ENCODE measurements around the gene ZNF440.
"Not testable (repeated sequence)": the region's sequence is repeated elsewhere in the genome, so short reads cannot be mapped to it uniquely, and the experiment has no call there.

ZNF440 gene

GRCh38 chr19:11814029-11814699 lies at the start of gene ZNF440:
Gene ZNF440 (plus strand): TSS chr19:11814273. CDS start chr19:11814448, 175 bp downstream.
- peak within 1 kb of the TSS; percentile 65 for H3K4me3 ChIP-seq (ENCODE audit: low read depth, low read length)
- peak; percentile 78 for DNase-seq (ENCODE audit: low read depth)

- peak within 1 kb of the TSS; percentile 81 for H3K4me3 ChIP-seq (ENCODE audit: low read depth, low read length)
- DNase-seq (ENCODE audit: low read depth) = peak; percentile 60
Measured at GRCh38 chr19:11766597-11767591, 47.2 kb upstream of the ZNF440 start, which contains the start of gene ZNF441. Gene ZNF441 (plus strand): TSS chr19:11767000. CDS start chr19:11767194, 194 bp downstream.

GRCh38 chr19:11767633-11768133 lies 46.4 kb upstream of the ZNF440 start:
- no peak for DNase-seq (ENCODE audit: low read depth)
- peak overlapping the region; percentile 81 for H3K4me3 ChIP-seq (ENCODE audit: low read depth, low read length)

GRCh38 chr19:11769995-11770394 lies 44.1 kb upstream of the ZNF440 start:
- DNase-seq (ENCODE audit: low read depth) = no peak
- H3K4me3 ChIP-seq (ENCODE audit: low read depth, low read length) = no peak overlapping the region

DNA sequence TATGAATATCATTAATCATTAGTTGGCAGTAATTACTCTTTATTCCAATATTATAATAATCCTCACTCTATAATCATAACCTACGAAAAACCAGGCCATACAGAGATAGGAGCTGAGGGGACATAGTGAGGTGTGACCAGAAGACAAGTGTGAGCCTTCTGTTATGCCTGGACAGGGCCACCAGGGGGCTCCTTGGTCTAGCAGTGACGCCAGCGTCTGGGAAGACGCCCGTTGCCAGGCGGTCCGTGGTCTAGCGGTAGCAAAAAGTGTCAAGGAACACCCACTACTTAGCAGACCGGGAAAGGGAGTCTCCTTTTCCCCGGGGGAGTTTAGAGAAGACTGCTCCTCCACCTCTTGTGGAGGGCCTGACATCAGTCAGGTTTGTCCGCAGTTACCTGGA lies 42.6 kb upstream of the ZNF440 start:
- not testable (repeated sequence) for DNase-seq (ENCODE audit: low read depth); H3K4me3 ChIP-seq (ENCODE audit: low read depth, low read length)

DNA sequence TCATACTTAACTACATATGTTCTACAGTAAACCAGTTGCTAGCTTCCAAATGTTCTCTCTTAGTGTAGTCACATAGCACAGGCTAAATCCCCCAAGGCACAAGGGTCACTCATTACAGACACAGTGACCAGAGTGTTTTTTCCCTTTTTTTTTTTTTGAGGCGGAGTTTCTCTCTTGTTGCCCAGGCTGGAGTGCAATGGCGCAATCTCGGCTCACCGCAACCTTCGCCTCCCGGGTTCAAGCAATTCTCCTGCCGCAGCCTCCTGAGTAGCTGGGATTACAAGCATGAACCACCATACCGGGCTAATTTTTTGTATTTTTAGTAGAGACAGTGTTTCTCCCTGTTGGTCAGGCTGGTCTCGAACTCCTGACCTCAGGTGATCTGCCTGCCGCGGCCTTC lies 37.4 kb upstream of the ZNF440 start:
- not testable (repeated sequence) for H3K4me3 ChIP-seq (ENCODE audit: low read depth, low read length); DNase-seq (ENCODE audit: low read depth)

- DNase-seq (ENCODE audit: low read depth) = no peak
- H3K4me3 ChIP-seq (ENCODE audit: low read depth, low read length) = no peak overlapping the region
Measured at GRCh38 chr19:11780431-11781020, 33.5 kb upstream of the ZNF440 start.

GRCh38 chr19:11781295-11782057 lies 32.6 kb upstream of the ZNF440 start:
- DNase-seq (ENCODE audit: low read depth) = no peak
- H3K4me3 ChIP-seq (ENCODE audit: low read depth, low read length) = no peak overlapping the region

DNA sequence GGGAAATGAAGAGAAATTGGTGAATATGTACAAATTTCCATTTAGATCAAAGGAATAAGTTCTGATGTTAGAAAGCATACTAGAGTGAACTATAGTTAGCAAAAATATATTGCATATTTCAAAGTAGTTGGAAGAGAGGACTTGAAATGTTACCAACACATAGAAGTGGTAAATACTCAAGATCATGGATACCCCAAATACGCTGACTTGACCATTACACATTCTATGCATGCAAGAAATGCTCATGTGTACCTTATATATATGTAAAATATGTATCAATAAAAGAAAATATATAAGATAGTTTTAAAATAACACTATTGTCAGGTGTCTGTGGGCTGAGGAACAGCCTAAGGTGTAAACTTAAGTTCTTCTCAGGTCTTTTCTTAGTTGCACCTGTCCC lies 30.3 kb upstream of the ZNF440 start:
- no peak overlapping the region for H3K4me3 ChIP-seq (ENCODE audit: low read depth, low read length)
- DNase-seq (ENCODE audit: low read depth) = no peak

DNA sequence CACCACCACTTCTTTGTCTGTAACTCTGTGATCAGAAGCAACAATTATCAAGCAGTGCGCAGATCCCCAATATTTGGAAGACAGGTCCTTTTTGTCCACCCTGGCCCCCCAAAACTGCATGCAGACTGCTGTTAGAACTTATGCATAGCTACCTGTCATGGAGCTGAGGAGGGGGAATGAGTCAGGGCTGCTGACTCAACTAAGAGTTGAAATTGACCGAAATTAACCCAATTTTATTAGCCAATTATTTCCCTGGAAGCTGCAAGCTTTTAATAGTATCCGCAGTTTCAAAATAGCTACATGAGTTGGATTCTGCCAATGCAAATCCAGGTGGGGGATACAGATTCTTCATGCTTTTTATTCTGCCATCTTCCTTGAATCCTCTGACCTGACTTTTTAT lies 29.7 kb upstream of the ZNF440 start:
- no peak for DNase-seq (ENCODE audit: low read depth)
- H3K4me3 ChIP-seq (ENCODE audit: low read depth, low read length) = no peak overlapping the region

DNA sequence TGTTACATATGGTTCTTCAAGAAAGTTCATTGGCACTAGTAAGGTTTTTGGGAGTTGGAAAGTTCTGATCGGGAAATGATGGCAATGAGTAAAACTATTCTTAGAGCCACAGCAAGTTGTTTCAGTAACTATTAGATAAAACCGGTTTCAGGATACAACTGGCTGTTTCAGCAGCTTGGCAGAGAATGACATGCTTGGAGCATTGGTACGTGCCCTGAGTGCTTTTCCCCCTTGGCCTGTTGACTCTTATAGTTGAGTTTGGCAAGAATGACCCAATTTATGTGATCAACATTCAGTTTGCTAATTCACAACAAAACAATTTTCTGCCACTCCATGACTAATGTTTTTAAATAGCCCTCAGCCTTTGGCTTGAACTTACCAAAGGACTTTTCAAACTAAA lies 26.5 kb upstream of the ZNF440 start:
- H3K4me3 ChIP-seq (ENCODE audit: low read depth, low read length) = no peak overlapping the region
- no peak for DNase-seq (ENCODE audit: low read depth)

DNA sequence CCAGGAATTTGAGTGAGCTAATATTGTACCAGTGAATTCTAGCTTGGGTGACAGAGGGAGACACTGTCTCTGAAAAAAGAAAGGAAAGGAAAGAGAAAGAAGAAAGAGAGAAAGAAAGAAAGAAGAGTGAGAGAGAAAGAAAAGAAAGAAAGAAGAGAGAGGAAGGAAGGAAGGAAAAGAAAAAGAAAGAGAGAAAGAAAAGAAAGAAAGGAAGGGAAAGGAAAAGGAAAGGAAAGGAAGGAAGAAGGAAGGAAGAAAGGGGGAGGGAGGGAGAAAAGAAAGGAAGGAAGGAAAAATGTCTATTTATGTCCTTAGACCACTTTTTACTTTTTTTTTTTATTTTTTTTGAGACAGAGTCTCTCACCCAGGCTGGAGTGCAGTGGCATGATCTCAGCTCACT lies 21.1 kb upstream of the ZNF440 start:
- H3K4me3 ChIP-seq (ENCODE audit: low read depth, low read length) = no peak overlapping the region
- no peak for DNase-seq (ENCODE audit: low read depth)

- H3K4me3 ChIP-seq (ENCODE audit: low read depth, low read length) = no peak overlapping the region
- peak; percentile 29 for DNase-seq (ENCODE audit: low read depth)
Measured at GRCh38 chr19:11797491-11797890, 16.6 kb upstream of the ZNF440 start.

DNA sequence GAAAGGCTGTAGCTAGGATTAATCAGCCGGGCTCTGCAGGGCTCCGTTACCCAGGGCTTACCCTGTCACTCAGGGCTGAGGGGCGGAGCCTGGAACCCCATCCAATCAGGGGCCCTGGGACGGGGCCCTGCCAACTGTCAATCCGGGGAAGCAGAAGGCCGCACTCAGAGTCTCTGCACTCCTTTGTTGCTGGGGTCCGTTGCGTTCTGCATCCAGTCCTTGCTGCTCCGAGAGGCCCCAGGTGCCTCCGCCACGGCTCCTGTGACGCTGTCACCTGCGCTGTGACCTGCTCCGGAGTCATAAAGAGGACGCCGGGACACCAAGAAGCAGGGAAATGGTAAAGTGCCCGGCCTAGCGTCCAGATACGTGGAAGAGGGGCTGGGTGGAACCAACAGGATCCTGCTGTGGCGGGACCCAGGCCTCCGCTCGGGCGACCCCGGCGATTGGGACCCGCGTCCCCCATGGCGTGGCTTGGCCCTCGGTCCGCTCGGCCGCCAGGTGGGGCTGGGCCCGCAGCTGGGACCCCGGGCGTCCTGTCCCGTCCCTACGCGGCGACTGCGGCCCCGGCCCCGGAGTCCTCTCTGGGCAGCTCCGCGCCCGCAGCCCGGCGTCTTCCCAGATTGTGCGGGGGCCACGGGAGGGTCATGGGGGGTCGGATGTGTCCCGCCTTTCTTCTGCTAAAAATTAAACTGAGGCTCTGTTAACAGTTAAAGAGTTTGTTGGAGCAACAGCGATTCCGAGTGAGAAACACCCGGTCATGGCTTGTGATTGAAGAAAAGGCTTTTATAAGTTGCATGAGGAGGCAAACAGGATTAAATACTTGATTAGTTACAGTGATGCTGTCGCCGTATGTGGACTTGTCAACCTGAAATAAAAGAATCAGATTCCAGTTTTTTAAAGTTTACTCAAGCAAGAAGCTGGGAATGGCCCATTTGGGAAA lies 15.4 kb upstream of the ZNF440 start, which contains the start of gene ZNF491:
Gene ZNF491, plus strand, starts transcription at position 133 of the 940 bp plus-strand sequence. CDS start 7,431 bp downstream, outside the sequence.
- peak within 1 kb of the TSS; percentile 57 for H3K4me3 ChIP-seq (ENCODE audit: low read depth, low read length)
- DNase-seq (ENCODE audit: low read depth) = peak; percentile 21

DNA sequence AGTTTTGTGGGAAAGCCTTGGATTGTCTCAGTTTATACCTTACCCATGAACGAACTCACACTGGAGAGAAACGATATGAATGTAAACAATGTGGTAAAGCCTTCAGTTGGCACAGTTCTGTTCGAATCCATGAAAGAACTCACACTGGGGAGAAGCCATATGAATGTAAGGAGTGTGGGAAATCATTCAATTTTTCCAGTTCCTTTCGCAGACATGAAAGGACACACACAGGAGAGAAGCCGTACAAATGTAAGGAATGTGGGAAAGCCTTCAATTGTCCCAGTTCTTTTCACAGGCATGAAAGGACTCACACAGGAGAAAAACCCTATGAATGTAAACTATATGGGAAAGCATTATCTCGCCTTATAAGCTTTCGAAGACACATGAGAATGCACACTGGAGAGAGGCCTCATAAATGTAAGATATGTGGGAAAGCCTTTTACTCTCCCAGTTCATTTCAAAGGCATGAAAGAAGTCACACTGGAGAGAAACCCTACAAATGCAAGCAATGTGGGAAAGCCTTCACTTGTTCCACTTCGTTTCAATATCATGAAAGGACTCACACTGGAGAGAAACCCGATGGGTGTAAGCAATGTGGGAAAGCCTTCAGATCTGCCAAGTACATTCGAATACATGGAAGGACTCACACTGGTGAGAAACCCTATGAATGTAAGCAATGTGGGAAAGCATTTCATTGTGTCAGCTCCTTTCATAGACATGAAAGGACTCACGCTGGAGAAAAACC lies 7.5 kb upstream of the ZNF440 start:
- no peak for DNase-seq (ENCODE audit: low read depth)

GRCh38 chr19:11807099-11807380 lies 7.0 kb upstream of the ZNF440 start:
- no peak for DNase-seq (ENCODE audit: low read depth)
- no peak overlapping the region for H3K4me3 ChIP-seq (ENCODE audit: low read depth, low read length)

More for the DNA sequence above, 7.5 kb upstream of the ZNF440 start:
- H3K4me3 ChIP-seq (ENCODE audit: low read depth, low read length) = no peak overlapping the region

GRCh38 chr19:11813703-11814028 lies 407 bp upstream of the ZNF440 start:
- no peak for DNase-seq (ENCODE audit: low read depth)
- peak overlapping the region; percentile 65 for H3K4me3 ChIP-seq (ENCODE audit: low read depth, low read length)

DNA sequence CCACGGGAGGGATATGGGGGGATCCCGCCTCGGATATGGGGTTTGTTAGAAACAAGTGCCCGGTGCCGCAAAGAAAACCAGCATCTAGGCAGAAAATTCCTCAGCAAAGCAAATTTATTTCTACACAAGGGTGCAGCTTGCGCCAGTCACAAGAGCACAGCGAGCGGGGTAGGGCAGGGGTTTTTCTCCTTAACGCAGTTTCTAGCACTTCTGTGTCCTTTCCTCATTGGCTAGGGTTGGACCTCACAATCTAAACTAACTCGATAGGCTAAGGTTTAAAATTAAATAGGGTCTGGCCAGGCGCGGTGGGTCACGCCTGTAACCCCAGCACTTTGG lies 595 bp downstream of the ZNF440 start:
- no peak for DNase-seq (ENCODE audit: low read depth)
- peak overlapping the region; percentile 65 for H3K4me3 ChIP-seq (ENCODE audit: low read depth, low read length)
